ENCODE data around the gene NPBWR2. TPM values are rescaled to one million over a fixed set of nuclear protein-coding genes. Genes with fewer than 3 reads are reported as not detected.

NPBWR2 gene
- total RNA-seq, 1 donor from 2014 or later: not detected

- Mint-ChIP-seq H3K27me3 (ENCODE audit: unreplicated experiment) (peaks cover 32% of the 10 kb centered on the region), H3K4me3 (ENCODE audit: unreplicated experiment) (no peak overlapping the region), H3K4me1 (ENCODE audit: unreplicated experiment) (peaks cover 4% of the 10 kb centered on the region), H3K9me3 (ENCODE audit: unreplicated experiment) (no peaks in the 10 kb centered on the region), H3K36me3 (ENCODE audit: unreplicated experiment) (no peaks in the 10 kb centered on the region), H3K27ac (ENCODE audit: unreplicated experiment) (no peak overlapping the region)
- no peak for DNase-seq (ENCODE audit: extremely low spot score, unreplicated experiment)
- no peak for TF ChIP-seq CTCF (IDR thresholded peaks at IDR 0.05)
Measured at GRCh38 chr20:64100946-64101688, 6.2 kb downstream of the NPBWR2 start.

- no peak for TF ChIP-seq CTCF (IDR thresholded peaks at IDR 0.05)
- Mint-ChIP-seq H3K27ac (ENCODE audit: unreplicated experiment) (no peak overlapping the region), H3K4me1 (ENCODE audit: unreplicated experiment) (peaks cover 4% of the 10 kb centered on the region), H3K9me3 (ENCODE audit: unreplicated experiment) (no peaks in the 10 kb centered on the region), H3K27me3 (ENCODE audit: unreplicated experiment) (peaks cover 29% of the 10 kb centered on the region), H3K4me3 (ENCODE audit: unreplicated experiment) (no peak overlapping the region), H3K36me3 (ENCODE audit: unreplicated experiment) (no peaks in the 10 kb centered on the region)
- no peak for DNase-seq (ENCODE audit: extremely low spot score, unreplicated experiment)
Measured at GRCh38 chr20:64100566-64100888, 6.8 kb downstream of the NPBWR2 start.

GRCh38 chr20:64099880-64100565, 7.3 kb downstream of the NPBWR2 start:
- H3K27ac Mint-ChIP-seq (ENCODE audit: unreplicated experiment): no peak overlapping the region
- no peak overlapping the region for H3K4me3 Mint-ChIP-seq (ENCODE audit: unreplicated experiment)
- peaks cover 29% of the 10 kb centered on the region for H3K27me3 Mint-ChIP-seq (ENCODE audit: unreplicated experiment)
- DNase-seq (ENCODE audit: extremely low spot score, unreplicated experiment): no peak
- no peaks in the 10 kb centered on the region for H3K9me3 Mint-ChIP-seq (ENCODE audit: unreplicated experiment)
- H3K36me3 Mint-ChIP-seq (ENCODE audit: unreplicated experiment): no peaks in the 10 kb centered on the region
- peaks cover 4% of the 10 kb centered on the region for H3K4me1 Mint-ChIP-seq (ENCODE audit: unreplicated experiment)
- no peak for TF ChIP-seq CTCF (IDR thresholded peaks at IDR 0.05)

- no peaks in the 10 kb centered on the region for H3K9me3 Mint-ChIP-seq (ENCODE audit: unreplicated experiment)
Measured at GRCh38 chr20:64099086-64099786, 8.1 kb downstream of the NPBWR2 start.

More at GRCh38 chr20:64099086-64099786, 8.1 kb downstream of the NPBWR2 start:
- Mint-ChIP-seq H3K27ac (ENCODE audit: unreplicated experiment) (no peak overlapping the region), H3K36me3 (ENCODE audit: unreplicated experiment) (no peaks in the 10 kb centered on the region), H3K4me3 (ENCODE audit: unreplicated experiment) (no peak overlapping the region), H3K4me1 (ENCODE audit: unreplicated experiment) (peaks cover 4% of the 10 kb centered on the region), H3K27me3 (ENCODE audit: unreplicated experiment) (peaks cover 29% of the 10 kb centered on the region)
- DNase-seq (ENCODE audit: extremely low spot score, unreplicated experiment): no peak
- no peak for TF ChIP-seq CTCF (IDR thresholded peaks at IDR 0.05)

All from osteocyte (in vitro differentiated cells).